HepG2 (cell line): ENCODE measurements around the gene APC2. TPM values are rescaled to one million over a fixed set of nuclear protein-coding genes. Genes with fewer than 3 reads are reported as not detected.

Experiments used
- ATAC-seq: fragments of 200-7000 bp; cut with Tn5 transposase; 3 replicates; pipeline ENCODE4 v1.9.1; 2020; ENCODE audit warnings: mild to moderate bottlenecking, moderate library complexity
- BruUV-seq: library from RNA; stranded (reverse); fragments of 400-500 nt; replicated peaks from 2 replicates; lab custom pipeline; 2021; lab: Mats Ljungman, UMichigan
- CTCF ChIA-PET: fragments of 300-600 bp; formaldehyde crosslinking; extraction: SDS; loops from one replicate; lab custom pipeline; 2021; ENCODE audit warnings: low total read pairs, inconsistent platforms, low intra/inter-chr PET ratio; lab: Yijun Ruan, JAX
- POLR2A ChIA-PET: fragments of 350-600 bp; sonication (Branson Sonifier 250); formaldehyde crosslinking; loops from one replicate; lab custom pipeline; 2020; ENCODE audit warnings: antibody characterized with exemption, inconsistent platforms; lab: Yijun Ruan, JAX
- DNase-seq: peaks from one replicate; pipeline ENCODE4 v3.0.0-alpha.2; 2015; ENCODE audit warnings: low spot score
- FAIRE-seq: peaks from 3 replicates; lab custom pipeline; 2011; peaks lifted over from hg19 to GRCh38; lab: Jason Lieb, UNC
- H2AFZ ChIP-seq: one replicate; pipeline ENCODE4 v1.6.1; 2011; ENCODE audit warnings: low read length, inconsistent platforms
- H3K27ac ChIP-seq: fragments of 300-600 bp; 3 replicates; pipeline ENCODE4 v1.8.0; 2011; ENCODE audit warnings: mixed run types, mild to moderate bottlenecking, mixed read lengths, low read length, inconsistent platforms; ENCODE audit not compliant: insufficient read depth; ENCODE audit errors: extremely low read length
- H3K27me3 ChIP-seq, 2 experiments: fragments of 200-600 bp in 1 of 2; 2 replicates in 1 of 2; 3 replicates in 1 of 2; pipeline versions ENCODE4 v1.6.0 to v1.8.0; 2011; ENCODE audit warnings: low read length in 2 of 2, mild to moderate bottlenecking in 2 of 2, moderate library complexity in 2 of 2, inconsistent platforms in 1 of 2; ENCODE audit not compliant: insufficient read depth in 2 of 2, control insufficient read depth in 1 of 2
- H3K36me3 ChIP-seq, 2 experiments: fragments of 200-600 bp in 1 of 2; replicated peaks in 1 of 2; 2 replicates in 1 of 2; 3 replicates in 1 of 2; pipeline versions ENCODE4 v1.5.1 to v1.8.0; 2011; ENCODE audit warnings: low read length in 2 of 2, inconsistent platforms in 1 of 2; ENCODE audit not compliant: insufficient read depth in 2 of 2, control insufficient read depth in 1 of 2
- H3K4me1 ChIP-seq: 2 replicates; pipeline ENCODE4 v1.5.1; 2012; ENCODE audit warnings: low read length, inconsistent platforms; ENCODE audit not compliant: insufficient read depth
- H3K4me2 ChIP-seq: 2 replicates; pipeline ENCODE4 v1.6.0; 2011; ENCODE audit warnings: low read depth, low read length, inconsistent platforms
- H3K4me3 ChIP-seq, 3 experiments: fragments of 200-600 bp in 1 of 3; sonication (generic), shearing (Covaris generic) in 1 of 3; replicated peaks in 1 of 3; 2 replicates each; pipeline ENCODE4 v1.5.1; 2011 to 2016; ENCODE audit warnings: low read length in 3 of 3, inconsistent platforms in 2 of 3, low read depth in 2 of 3, mild to moderate bottlenecking in 2 of 3, control low read depth in 1 of 3, mixed read lengths in 1 of 3; ENCODE audit not compliant: insufficient read depth in 1 of 3
- H3K79me2 ChIP-seq: one replicate; pipeline ENCODE4 v1.6.1; 2011; ENCODE audit warnings: low read length, inconsistent platforms; ENCODE audit not compliant: insufficient read depth
- H3K9ac ChIP-seq: 2 replicates; pipeline ENCODE4 v1.6.0; 2011; ENCODE audit warnings: mild to moderate bottlenecking, low read depth, low read length, inconsistent platforms; ENCODE audit not compliant: insufficient read depth
- H3K9me3 ChIP-seq: 2 replicates; pipeline ENCODE4 v1.5.1; 2012; ENCODE audit warnings: mild to moderate bottlenecking, low read length
- H4K20me1 ChIP-seq: 2 replicates; pipeline ENCODE4 v1.6.0; 2011; ENCODE audit warnings: inconsistent platforms, mild to moderate bottlenecking, low read length, moderate library complexity; ENCODE audit not compliant: insufficient read depth
- WGBS: methylation state at CpG from one replicate; pipeline ENCODE4 v1.1.6; 2017; ENCODE audit warnings: low lambda C conversion rate; 5-methylcytosine and 5-hydroxymethylcytosine counted together
- in situ Hi-C: cut with HindIII; loops from 2 replicates; pipeline ENCODE4 v1.10.0; 2017; ENCODE audit warnings: low pct_unique_long_range_greater_than_20kb; ENCODE audit not compliant: extremely low pct_ligation_motif_present
- intact Hi-C: fragments of 100-400 bp; cut with micrococcal nuclease; formaldehyde crosslinking; loops from one replicate; pipeline ENCODE4 v1.10.0; 2022; ENCODE audit not compliant: unreplicated experiment
- polyA plus RNA-seq, 8 experiments: library from polyadenylated mRNA; depleted of rRNA in 3 of 8; stranded (reverse) in 7 of 8; unstranded in 1 of 8; fragments of >200 nt; fragmentation: Illumina TruSeq in 4 of 8; extraction: Trizol in 4 of 8; gene quantifications; 2 replicates each; pipeline versions ENCODE4 v1.2.1 to v1.2.3, GENCODE V29; 2011 to 2016; ENCODE audit warnings: low read depth in 4 of 8, missing spikeins in 1 of 8, mixed read lengths in 1 of 8; ENCODE audit not compliant: insufficient read depth in 1 of 8
- total RNA-seq, 5 experiments: library from RNA; depleted of rRNA; stranded (reverse); fragments of >200 nt; fragmentation: Illumina TruSeq; extraction: Trizol; gene quantifications; 2 replicates each; pipeline ENCODE4 v1.2.3, GENCODE V29; 2016; ENCODE audit warnings: low read depth in 1 of 5
- TF ChIP-seq, protein P1 (sequence below): fragments of 450-650 bp; IDR thresholded peaks from 2 replicates; pipeline ENCODE4 v1.6.1; 2017; ENCODE audit warnings: mild to moderate bottlenecking
- TF ChIP-seq, protein P2 (sequence below): sonication (generic); formaldehyde crosslinking; IDR thresholded peaks from 2 replicates; pipeline ENCODE4 v1.5.1; 2020; ENCODE audit warnings: missing genetic modification reagents, mild to moderate bottlenecking, borderline replicate concordance
- TF ChIP-seq, protein P3 (sequence below): sonication (generic); formaldehyde crosslinking; IDR thresholded peaks from 2 replicates; pipeline ENCODE4 v1.4.0; 2020; ENCODE audit warnings: missing genetic modification reagents
- TF ChIP-seq, protein P4 (sequence below): sonication (generic); formaldehyde crosslinking; IDR thresholded peaks from 2 replicates; pipeline ENCODE4 v1.8.1; 2023; ENCODE audit warnings: mild to moderate bottlenecking, missing genetic modification reagents

Gene APC2
- total and polyA plus RNA-seq, 2 of the 13 experiments (the other 11 are each of a cell fraction or from before 2014, with no cell fraction given), result 0.08 to 0.22 TPM

DNA sequence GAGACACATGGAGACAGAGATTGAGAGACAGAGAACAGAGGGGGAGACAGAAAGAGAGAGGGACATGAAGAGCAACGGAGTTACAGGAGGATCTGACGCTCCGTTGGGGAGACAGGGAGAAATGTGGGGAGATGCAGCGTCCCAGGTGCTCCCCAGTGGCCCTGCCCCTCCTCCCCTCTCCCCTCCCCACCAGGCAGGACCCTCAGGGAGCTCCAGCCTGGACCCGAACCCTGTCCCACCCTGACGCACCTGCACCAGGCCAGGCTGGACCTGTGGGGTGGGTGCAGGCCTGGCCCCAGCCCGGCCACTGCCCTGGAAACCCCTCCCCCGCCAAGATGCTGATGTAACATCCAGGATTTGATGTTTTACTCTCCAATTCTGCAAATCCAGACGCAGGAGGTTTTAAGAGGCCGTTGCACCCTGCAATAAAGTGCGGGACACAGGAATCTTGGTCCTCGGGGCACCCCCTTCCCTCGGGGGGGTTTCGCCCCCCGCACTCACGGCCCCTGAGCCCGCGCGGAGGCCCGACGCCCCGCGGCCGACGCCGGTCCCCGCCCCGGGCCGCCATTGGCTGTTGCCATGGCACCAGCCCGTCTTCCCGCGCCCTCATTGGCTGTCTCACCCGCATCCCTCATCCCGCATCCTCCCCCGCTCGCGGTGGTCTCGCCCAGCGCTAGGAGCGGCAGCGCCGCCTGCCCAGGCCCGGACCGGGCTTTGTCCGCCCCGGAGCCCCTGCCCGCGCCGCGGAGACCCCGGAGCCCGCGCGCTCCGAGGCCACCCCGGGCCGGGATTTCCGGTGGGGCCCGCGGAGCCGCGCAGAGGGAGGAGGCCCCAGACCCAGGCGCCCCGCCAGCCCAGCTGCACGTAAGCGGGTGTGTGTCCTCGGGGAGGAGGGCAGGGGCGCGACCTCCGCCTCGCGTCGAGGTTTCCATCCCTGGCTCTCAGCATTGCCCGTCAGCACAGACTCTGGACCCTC lies at the start of gene APC2 (continued):
- TF ChIP-seq, protein P1, sequence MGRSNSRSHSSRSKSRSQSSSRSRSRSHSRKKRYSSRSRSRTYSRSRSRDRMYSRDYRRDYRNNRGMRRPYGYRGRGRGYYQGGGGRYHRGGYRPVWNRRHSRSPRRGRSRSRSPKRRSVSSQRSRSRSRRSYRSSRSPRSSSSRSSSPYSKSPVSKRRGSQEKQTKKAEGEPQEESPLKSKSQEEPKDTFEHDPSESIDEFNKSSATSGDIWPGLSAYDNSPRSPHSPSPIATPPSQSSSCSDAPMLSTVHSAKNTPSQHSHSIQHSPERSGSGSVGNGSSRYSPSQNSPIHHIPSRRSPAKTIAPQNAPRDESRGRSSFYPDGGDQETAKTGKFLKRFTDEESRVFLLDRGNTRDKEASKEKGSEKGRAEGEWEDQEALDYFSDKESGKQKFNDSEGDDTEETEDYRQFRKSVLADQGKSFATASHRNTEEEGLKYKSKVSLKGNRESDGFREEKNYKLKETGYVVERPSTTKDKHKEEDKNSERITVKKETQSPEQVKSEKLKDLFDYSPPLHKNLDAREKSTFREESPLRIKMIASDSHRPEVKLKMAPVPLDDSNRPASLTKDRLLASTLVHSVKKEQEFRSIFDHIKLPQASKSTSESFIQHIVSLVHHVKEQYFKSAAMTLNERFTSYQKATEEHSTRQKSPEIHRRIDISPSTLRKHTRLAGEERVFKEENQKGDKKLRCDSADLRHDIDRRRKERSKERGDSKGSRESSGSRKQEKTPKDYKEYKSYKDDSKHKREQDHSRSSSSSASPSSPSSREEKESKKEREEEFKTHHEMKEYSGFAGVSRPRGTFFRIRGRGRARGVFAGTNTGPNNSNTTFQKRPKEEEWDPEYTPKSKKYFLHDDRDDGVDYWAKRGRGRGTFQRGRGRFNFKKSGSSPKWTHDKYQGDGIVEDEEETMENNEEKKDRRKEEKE, result no peak

DNA sequence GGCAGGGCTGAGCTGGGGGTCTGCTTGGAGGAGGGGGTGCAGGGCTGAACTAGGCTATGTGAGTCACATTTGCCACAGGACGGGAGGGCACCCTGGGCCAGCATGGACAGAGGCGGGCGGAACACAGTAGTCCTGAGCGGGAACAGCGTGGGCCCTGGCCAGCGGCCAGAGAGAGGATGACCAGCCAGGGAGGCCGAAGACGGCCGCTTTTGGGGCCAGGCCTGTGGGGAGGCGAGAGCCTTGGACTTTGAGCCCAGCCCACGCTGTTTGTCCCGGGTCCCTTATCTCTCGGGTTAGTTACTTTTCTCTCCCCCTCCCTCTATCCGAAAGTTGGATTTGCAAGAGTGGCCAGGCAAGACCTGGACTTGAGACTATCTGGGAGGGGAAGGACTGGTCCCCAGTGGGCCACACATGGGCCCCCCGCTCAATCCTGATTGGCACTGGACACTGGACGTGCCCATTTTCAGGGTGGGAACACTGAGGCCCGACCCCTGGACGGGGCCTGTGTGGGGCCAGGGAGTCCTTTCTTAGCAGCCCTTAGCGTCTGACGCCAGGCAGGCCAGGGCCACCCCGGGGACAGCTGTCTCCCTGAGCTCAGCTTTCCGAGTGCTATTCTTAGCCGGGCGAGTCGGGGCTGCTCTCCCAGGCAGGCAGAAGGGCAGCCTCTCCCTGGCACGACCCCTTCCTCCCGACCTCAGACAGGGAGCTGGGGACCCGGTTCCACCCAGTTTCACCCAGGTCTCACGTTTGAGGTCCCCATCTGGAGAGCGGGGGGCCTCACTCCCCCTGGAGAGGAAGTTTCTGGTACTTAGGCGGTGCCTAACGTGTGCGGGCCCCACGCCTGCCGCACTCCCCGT lies 49.4 kb upstream of the APC2 start:
- H3K4me2 ChIP-seq, result peak overlapping the region; percentile 98
- intact Hi-C loops, result no loop called here
- TSS peak; percentile 25 for BruUV-seq
- H3K4me1 ChIP-seq, result peaks cover 51% of the 10 kb centered on the region
- peak overlapping the region; percentile 75 for H3K9ac ChIP-seq
- ATAC-seq (peak; percentile 61), FAIRE-seq (peak; percentile 92), DNase-seq (peak; percentile 96)
- 5% methylated on average over 14 of the region's 36 CpGs for WGBS
- no peaks in the 10 kb centered on the region for H3K79me2 ChIP-seq
- no peaks in the 10 kb centered on the region for H3K9me3 ChIP-seq
- no peak overlapping the region for H2AFZ ChIP-seq
- ChIA-PET CTCF (no interaction called here), POLR2A (interaction anchor here (0.7 to 1.2 kb wide), 2 partner anchors 27 to 131 kb away, joined by 3 to 4 read pairs; partner anchors contain the start of gene CIRBP)
- H3K27ac ChIP-seq, result peak overlapping the region; percentile 85
- H3K27me3 ChIP-seq, result no peaks in the 10 kb centered on the region
- in situ Hi-C loops, result no loop called here
- peak overlapping the region; percentile 70 to 91 (median 78) for H3K4me3 ChIP-seq
- no peaks in the 10 kb centered on the region for H4K20me1 ChIP-seq
- 0 out of 5 replicates have a peak, but pooled peaks cover 0 to 2% of the 10 kb centered on the region in 2 experiments for H3K36me3 ChIP-seq
- TF ChIP-seq, protein P2, sequence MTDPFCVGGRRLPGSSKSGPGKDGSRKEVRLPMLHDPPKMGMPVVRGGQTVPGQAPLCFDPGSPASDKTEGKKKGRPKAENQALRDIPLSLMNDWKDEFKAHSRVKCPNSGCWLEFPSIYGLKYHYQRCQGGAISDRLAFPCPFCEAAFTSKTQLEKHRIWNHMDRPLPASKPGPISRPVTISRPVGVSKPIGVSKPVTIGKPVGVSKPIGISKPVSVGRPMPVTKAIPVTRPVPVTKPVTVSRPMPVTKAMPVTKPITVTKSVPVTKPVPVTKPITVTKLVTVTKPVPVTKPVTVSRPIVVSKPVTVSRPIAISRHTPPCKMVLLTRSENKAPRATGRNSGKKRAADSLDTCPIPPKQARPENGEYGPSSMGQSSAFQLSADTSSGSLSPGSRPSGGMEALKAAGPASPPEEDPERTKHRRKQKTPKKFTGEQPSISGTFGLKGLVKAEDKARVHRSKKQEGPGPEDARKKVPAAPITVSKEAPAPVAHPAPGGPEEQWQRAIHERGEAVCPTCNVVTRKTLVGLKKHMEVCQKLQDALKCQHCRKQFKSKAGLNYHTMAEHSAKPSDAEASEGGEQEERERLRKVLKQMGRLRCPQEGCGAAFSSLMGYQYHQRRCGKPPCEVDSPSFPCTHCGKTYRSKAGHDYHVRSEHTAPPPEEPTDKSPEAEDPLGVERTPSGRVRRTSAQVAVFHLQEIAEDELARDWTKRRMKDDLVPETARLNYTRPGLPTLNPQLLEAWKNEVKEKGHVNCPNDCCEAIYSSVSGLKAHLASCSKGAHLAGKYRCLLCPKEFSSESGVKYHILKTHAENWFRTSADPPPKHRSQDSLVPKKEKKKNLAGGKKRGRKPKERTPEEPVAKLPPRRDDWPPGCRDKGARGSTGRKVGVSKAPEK, result no peak
- TF ChIP-seq, protein P3, sequence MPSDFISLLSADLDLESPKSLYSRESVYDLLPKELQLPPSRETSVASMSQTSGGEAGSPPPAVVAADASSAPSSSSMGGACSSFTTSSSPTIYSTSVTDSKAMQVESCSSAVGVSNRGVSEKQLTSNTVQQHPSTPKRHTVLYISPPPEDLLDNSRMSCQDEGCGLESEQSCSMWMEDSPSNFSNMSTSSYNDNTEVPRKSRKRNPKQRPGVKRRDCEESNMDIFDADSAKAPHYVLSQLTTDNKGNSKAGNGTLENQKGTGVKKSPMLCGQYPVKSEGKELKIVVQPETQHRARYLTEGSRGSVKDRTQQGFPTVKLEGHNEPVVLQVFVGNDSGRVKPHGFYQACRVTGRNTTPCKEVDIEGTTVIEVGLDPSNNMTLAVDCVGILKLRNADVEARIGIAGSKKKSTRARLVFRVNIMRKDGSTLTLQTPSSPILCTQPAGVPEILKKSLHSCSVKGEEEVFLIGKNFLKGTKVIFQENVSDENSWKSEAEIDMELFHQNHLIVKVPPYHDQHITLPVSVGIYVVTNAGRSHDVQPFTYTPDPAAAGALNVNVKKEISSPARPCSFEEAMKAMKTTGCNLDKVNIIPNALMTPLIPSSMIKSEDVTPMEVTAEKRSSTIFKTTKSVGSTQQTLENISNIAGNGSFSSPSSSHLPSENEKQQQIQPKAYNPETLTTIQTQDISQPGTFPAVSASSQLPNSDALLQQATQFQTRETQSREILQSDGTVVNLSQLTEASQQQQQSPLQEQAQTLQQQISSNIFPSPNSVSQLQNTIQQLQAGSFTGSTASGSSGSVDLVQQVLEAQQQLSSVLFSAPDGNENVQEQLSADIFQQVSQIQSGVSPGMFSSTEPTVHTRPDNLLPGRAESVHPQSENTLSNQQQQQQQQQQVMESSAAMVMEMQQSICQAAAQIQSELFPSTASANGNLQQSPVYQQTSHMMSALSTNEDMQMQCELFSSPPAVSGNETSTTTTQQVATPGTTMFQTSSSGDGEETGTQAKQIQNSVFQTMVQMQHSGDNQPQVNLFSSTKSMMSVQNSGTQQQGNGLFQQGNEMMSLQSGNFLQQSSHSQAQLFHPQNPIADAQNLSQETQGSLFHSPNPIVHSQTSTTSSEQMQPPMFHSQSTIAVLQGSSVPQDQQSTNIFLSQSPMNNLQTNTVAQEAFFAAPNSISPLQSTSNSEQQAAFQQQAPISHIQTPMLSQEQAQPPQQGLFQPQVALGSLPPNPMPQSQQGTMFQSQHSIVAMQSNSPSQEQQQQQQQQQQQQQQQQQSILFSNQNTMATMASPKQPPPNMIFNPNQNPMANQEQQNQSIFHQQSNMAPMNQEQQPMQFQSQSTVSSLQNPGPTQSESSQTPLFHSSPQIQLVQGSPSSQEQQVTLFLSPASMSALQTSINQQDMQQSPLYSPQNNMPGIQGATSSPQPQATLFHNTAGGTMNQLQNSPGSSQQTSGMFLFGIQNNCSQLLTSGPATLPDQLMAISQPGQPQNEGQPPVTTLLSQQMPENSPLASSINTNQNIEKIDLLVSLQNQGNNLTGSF (CRISPR knock-in tag), result 0 out of 2 replicates have a peak, but pooled peaks have one; percentile 13
- TF ChIP-seq, protein P4, sequence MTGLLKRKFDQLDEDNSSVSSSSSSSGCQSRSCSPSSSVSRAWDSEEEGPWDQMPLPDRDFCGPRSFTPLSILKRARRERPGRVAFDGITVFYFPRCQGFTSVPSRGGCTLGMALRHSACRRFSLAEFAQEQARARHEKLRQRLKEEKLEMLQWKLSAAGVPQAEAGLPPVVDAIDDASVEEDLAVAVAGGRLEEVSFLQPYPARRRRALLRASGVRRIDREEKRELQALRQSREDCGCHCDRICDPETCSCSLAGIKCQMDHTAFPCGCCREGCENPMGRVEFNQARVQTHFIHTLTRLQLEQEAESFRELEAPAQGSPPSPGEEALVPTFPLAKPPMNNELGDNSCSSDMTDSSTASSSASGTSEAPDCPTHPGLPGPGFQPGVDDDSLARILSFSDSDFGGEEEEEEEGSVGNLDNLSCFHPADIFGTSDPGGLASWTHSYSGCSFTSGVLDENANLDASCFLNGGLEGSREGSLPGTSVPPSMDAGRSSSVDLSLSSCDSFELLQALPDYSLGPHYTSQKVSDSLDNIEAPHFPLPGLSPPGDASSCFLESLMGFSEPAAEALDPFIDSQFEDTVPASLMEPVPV, result peak; percentile 59
